22Rv1 (cell line): Measurements from ENCODE around the gene PAPOLA.

Experiments used
- CTCF ChIP-seq: fragments of 450-650 bp; IDR thresholded peaks from 2 replicates; pipeline ENCODE4 v1.5.1; 2017; ENCODE audit warnings: mild to moderate bottlenecking
- ZFX ChIP-seq: fragments of 450-650 bp; IDR thresholded peaks from 2 replicates; pipeline ENCODE4 v1.6.1; 2017; ENCODE audit warnings: antibody characterized with exemption, borderline replicate concordance

GRCh38 chr14:96484399-96484798 lies 17.8 kb upstream of the PAPOLA start:
- TF ChIP-seq CTCF (no peak), ZFX (no peak)
